Ovary (tissue), 3 donors: ENCODE measurements around the gene BCORL1.

Experiments used
- POLR2A ChIP-seq: fragments of 450-650 bp; IDR thresholded peaks from one replicate; pipeline ENCODE4 v1.6.1; 2017; ENCODE audit warnings: antibody characterized with exemption, mild to moderate bottlenecking, moderate library complexity
- TF ChIP-seq, protein P1 (sequence below), 3 donors: fragments of 450-650 bp in 2 of 3; fragments of 200-600 bp in 1 of 3; IDR thresholded peaks; one replicate each; pipeline versions ENCODE4 v1.5.1 to v1.8.0; 2016 to 2022; ENCODE audit warnings: antibody characterized with exemption in 3 of 3, mild to moderate bottlenecking in 1 of 3
- donor health status: DM: no; HTN: no; CAD: no.

DNA sequence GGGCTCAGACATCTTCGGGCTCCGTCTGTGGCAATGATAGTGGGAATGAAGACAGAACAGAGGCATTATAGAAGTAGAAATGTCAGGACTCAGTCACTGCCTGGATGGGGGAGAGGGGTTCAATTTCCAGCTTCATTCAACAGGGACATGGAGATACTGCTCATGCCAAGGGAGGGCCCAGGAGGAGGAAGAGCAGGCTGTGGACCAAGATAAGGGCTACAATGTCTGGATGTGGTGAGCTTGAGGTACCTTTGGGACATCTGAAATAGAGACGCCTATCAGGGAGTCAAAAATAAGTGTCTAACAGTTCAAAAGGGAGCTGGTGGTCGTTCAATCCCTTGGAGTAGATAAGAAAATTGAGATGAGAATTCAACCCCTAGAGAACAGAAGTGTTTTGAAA, 93.3 kb downstream of the BCORL1 start:
- TF ChIP-seq, protein P1, sequence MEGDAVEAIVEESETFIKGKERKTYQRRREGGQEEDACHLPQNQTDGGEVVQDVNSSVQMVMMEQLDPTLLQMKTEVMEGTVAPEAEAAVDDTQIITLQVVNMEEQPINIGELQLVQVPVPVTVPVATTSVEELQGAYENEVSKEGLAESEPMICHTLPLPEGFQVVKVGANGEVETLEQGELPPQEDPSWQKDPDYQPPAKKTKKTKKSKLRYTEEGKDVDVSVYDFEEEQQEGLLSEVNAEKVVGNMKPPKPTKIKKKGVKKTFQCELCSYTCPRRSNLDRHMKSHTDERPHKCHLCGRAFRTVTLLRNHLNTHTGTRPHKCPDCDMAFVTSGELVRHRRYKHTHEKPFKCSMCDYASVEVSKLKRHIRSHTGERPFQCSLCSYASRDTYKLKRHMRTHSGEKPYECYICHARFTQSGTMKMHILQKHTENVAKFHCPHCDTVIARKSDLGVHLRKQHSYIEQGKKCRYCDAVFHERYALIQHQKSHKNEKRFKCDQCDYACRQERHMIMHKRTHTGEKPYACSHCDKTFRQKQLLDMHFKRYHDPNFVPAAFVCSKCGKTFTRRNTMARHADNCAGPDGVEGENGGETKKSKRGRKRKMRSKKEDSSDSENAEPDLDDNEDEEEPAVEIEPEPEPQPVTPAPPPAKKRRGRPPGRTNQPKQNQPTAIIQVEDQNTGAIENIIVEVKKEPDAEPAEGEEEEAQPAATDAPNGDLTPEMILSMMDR (IDR thresholded peaks at IDR 0.05) = no peak
- no peak for TF ChIP-seq POLR2A
